Measurements from ENCODE around the gene ABITRAM.
"Not testable (repeated sequence)": the region's sequence is repeated elsewhere in the genome, so short reads cannot be mapped to it uniquely, and the experiment has no call there.

Gene ABITRAM

GRCh38 chr9:108928386-108928785, 5.8 kb upstream of the ABITRAM start:
- DNase-seq (ENCODE audit: low read depth), result no peak

GRCh38 chr9:108933231-108933717, 926 bp upstream of the ABITRAM start:
- DNase-seq (ENCODE audit: low read depth), result peak; percentile 41

GRCh38 chr9:108933718-108934322, 380 bp upstream of the ABITRAM start, which contains the start of gene ELP1:
TSS of gene ELP1 (minus strand) at chr9:108934124. CDS start at chr9:108931146, 2,978 bp downstream.
- DNase-seq (ENCODE audit: low read depth), result peak; percentile 96

GRCh38 chr9:108937561-108938305, 3.5 kb downstream of the ABITRAM start:
- no peak for DNase-seq (ENCODE audit: low read depth)

- DNase-seq (ENCODE audit: low read depth), result no peak
Measured at GRCh38 chr9:108939975-108940374, 5.8 kb downstream of the ABITRAM start.

- DNase-seq (ENCODE audit: low read depth), result no peak
Measured at GRCh38 chr9:108950168-108950567, 16.0 kb downstream of the ABITRAM start.

- DNase-seq (ENCODE audit: low read depth), result peak; percentile 63
Measured at GRCh38 chr9:108951578-108951977, 17.4 kb downstream of the ABITRAM start.

- DNase-seq (ENCODE audit: low read depth), result peak; percentile 68
Measured at GRCh38 chr9:108953983-108954574, 19.9 kb downstream of the ABITRAM start.

GRCh38 chr9:108956022-108956630, 21.9 kb downstream of the ABITRAM start:
- no peak for DNase-seq (ENCODE audit: low read depth)

GRCh38 chr9:108956631-108957026, 22.4 kb downstream of the ABITRAM start:
- no peak for DNase-seq (ENCODE audit: low read depth)

- no peak for DNase-seq (ENCODE audit: low read depth)
Measured at GRCh38 chr9:108960331-108960730, 26.1 kb downstream of the ABITRAM start.

- no peak for DNase-seq (ENCODE audit: low read depth)
Measured at GRCh38 chr9:108961151-108961550, 27.0 kb downstream of the ABITRAM start.

- no peak for DNase-seq (ENCODE audit: low read depth)
Measured at GRCh38 chr9:108963459-108964143, 29.4 kb downstream of the ABITRAM start.

- DNase-seq (ENCODE audit: low read depth), result no peak
Measured at GRCh38 chr9:108967916-108968315, 33.7 kb downstream of the ABITRAM start.

- not testable (repeated sequence) for DNase-seq (ENCODE audit: low read depth)
Measured at GRCh38 chr9:108971392-108971791, 37.2 kb downstream of the ABITRAM start.

GRCh38 chr9:108972186-108972585, 38.0 kb downstream of the ABITRAM start:
- DNase-seq (ENCODE audit: low read depth), result no peak

GRCh38 chr9:108972626-108973209, 38.5 kb downstream of the ABITRAM start:
- peak; percentile 25 for DNase-seq (ENCODE audit: low read depth)

- DNase-seq (ENCODE audit: low read depth), result no peak
Measured at GRCh38 chr9:108973895-108974294, 39.7 kb downstream of the ABITRAM start.

GRCh38 chr9:108978205-108978604, 44.0 kb downstream of the ABITRAM start:
- no peak for DNase-seq (ENCODE audit: low read depth)

GRCh38 chr9:108980893-108981292, 46.7 kb downstream of the ABITRAM start:
- DNase-seq (ENCODE audit: low read depth), result no peak

GRCh38 chr9:108983885-108984284, 49.7 kb downstream of the ABITRAM start:
- DNase-seq (ENCODE audit: low read depth), result no peak

Measured in iris pigment epithelial cell (primary cell).